A549 (cell line): ENCODE measurements around the gene TBC1D16.

Source experiments
- CBX2 ChIP-seq: fragments of 200-600 bp; sonication (generic); IDR thresholded peaks from 2 replicates; pipeline ENCODE4 v1.6.1; 2016; ENCODE audit warnings: low read depth, mild to moderate bottlenecking, borderline replicate concordance
- POLR2A ChIP-seq: IDR thresholded peaks from 2 replicates; pipeline ENCODE4 v1.6.1; 2012; ENCODE audit warnings: mild to moderate bottlenecking, low read length
- ZC3H11A ChIP-seq: fragments of 450-650 bp; IDR thresholded peaks from 2 replicates; pipeline ENCODE4 v1.6.1; 2014; ENCODE audit warnings: antibody characterized with exemption, mild to moderate bottlenecking

DNA sequence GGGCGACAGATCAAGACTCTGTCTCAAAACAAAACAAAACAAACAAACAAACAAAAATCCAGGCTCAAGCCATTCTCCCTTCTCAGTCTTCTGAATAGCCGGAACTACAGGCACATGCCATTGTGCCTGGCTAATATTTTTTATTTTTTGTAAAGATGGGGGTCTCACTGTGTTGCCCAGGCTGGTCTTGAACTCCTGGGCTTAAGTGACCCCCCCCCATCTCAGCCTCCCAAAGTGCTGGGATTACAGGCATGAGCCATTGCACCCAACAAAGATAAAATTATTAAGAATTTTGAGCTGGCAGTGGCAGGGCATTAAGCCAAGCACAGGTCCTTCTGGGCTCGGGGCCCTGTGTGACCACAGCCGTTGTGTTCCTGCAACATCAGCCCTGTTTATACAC, 126.6 kb downstream of the TBC1D16 start:
- TF ChIP-seq POLR2A: no peak
- no peak for TF ChIP-seq CBX2
- TF ChIP-seq ZC3H11A: no peak
